T-helper 1 cell (primary cell): ENCODE results near the gene CLIC1.

Experiments used
- DNase-seq, 5 donors: peaks; one replicate each; pipeline ENCODE4 v3.0.0-alpha.2; 2012 to 2020

The CLIC1 gene

GRCh38 chr6:31700740-31701401, 35.5 kb downstream of the CLIC1 start:
- no peak for DNase-seq

- no peak for DNase-seq
These were observed 38.8 kb downstream of the CLIC1 start for GRCh38 chr6:31697555-31697954.

- no peak for DNase-seq
These were observed 42.8 kb downstream of the CLIC1 start for GRCh38 chr6:31693535-31693934.

GRCh38 chr6:31692886-31693285, 43.4 kb downstream of the CLIC1 start:
- DNase-seq = no peak

GRCh38 chr6:31692353-31692752, 44.0 kb downstream of the CLIC1 start:
- DNase-seq = no peak

GRCh38 chr6:31691564-31692108, 44.7 kb downstream of the CLIC1 start:
- DNase-seq = no peak

- no peak for DNase-seq
These were observed 45.3 kb downstream of the CLIC1 start for GRCh38 chr6:31691078-31691463.

GRCh38 chr6:31690231-31691077, 45.9 kb downstream of the CLIC1 start:
- DNase-seq = no peak

GRCh38 chr6:31689249-31690110, 46.9 kb downstream of the CLIC1 start:
- no peak for DNase-seq

- no peak for DNase-seq
These were observed 48.3 kb downstream of the CLIC1 start for GRCh38 chr6:31687860-31688693.

GRCh38 chr6:31687321-31687720, 49.0 kb downstream of the CLIC1 start:
- no peak for DNase-seq

- DNase-seq = no peak
These were observed 49.8 kb downstream of the CLIC1 start for GRCh38 chr6:31686483-31686882.

- DNase-seq = no peak
These were observed 52.7 kb downstream of the CLIC1 start for GRCh38 chr6:31683591-31683990.

- DNase-seq = peak in 3 of 5 donors; percentile 26 to 40 (median 32)
These were observed 55.1 kb downstream of the CLIC1 start for GRCh38 chr6:31681135-31681671.
